Heart right ventricle (tissue), 16 donors: ENCODE data around the gene ERI3. TPM values are rescaled to one million over a fixed set of nuclear protein-coding genes. Genes with fewer than 3 reads are reported as not detected.

ENCODE experiments used
- ATAC-seq, 8 donors: fragments of 200-7000 bp; cut with Tn5 transposase; one replicate each; pipeline ENCODE4 v1.9.1; 2020; ENCODE audit warnings: mild to moderate bottlenecking in 8 of 8, moderate library complexity in 8 of 8, moderate number of reproducible peaks in 1 of 8
- DNase-seq, 2 donors: peaks; one replicate each; pipeline ENCODE4 v3.0.0-alpha.2; 2020
- H3K27ac ChIP-seq, 10 donors: fragments of 200-600 bp; sonication (generic) in 2 of 10; one replicate each; pipeline versions ENCODE4 v1.5.0 to v1.8.0; 2020 to 2022; ENCODE audit warnings: mild to moderate bottlenecking in 3 of 10
- H3K27me3 ChIP-seq, 7 donors: fragments of 200-600 bp; one replicate each; pipeline ENCODE4 v1.8.0; 2021 to 2022; ENCODE audit warnings: mild to moderate bottlenecking in 2 of 7
- H3K36me3 ChIP-seq, 9 donors: fragments of 200-600 bp; sonication (generic) in 1 of 9; one replicate each; pipeline versions ENCODE4 v1.5.0 to v1.8.0; 2020 to 2022; ENCODE audit warnings: mild to moderate bottlenecking in 2 of 9
- H3K4me1 ChIP-seq, 9 donors: fragments of 200-600 bp; sonication (generic) in 1 of 9; one replicate each; pipeline versions ENCODE4 v1.5.0 to v1.8.0; 2020 to 2022; ENCODE audit warnings: mild to moderate bottlenecking in 4 of 9
- H3K4me3 ChIP-seq, 10 donors: fragments of 200-600 bp; sonication (generic) in 2 of 10; one replicate each; pipeline versions ENCODE4 v1.5.0 to v1.8.0; 2020 to 2022; ENCODE audit warnings: mild to moderate bottlenecking in 7 of 10, moderate library complexity in 2 of 10
- H3K9me3 ChIP-seq, 11 donors: fragments of 200-600 bp in 10 of 11; sonication (generic) in 2 of 11; one replicate each; pipeline versions ENCODE4 v1.5.0 to v1.8.0; 2013 to 2022; ENCODE audit warnings: mild to moderate bottlenecking in 2 of 11, control low read depth in 1 of 11, moderate library complexity in 1 of 11
- WGBS, 2 donors: extraction: QIAGEN DNeasy Blood & Tissue Kit; methylation state at CpG; one replicate each; pipeline ENCODE4 v1.1.7; 2013; ENCODE audit warnings: inconsistent platforms in 1 of 2; 5-methylcytosine and 5-hydroxymethylcytosine counted together
- intact Hi-C, 10 donors: fragments of 100-400 bp; cut with DNase I; formaldehyde crosslinking; loops; one replicate each; pipeline versions ENCODE4 v1.11.1 to v1.14.2; 2022
- polyA plus RNA-seq, 2 donors: library from polyadenylated mRNA; stranded (reverse); fragments of 200-250 nt; gene quantifications; one replicate each; pipeline ENCODE4 v1.2.3, GENCODE V29; 2013
- total RNA-seq, 10 donors: library from RNA; stranded (reverse); fragmentation: NEBNext Ultra II Directional in 3 of 10; extraction: Animal tissue kit (Norgen Biotek cat#: 25700) in 3 of 10; gene quantifications; one replicate each; pipeline versions ENCODE4 v1.2.1 to v1.2.4, GENCODE V29; 2021 to 2023
- TF ChIP-seq, protein P1 (sequence below), 9 donors: fragments of 200-600 bp; sonication (generic) in 2 of 9; IDR thresholded peaks; one replicate each; pipeline versions ENCODE4 v1.5.0 to v1.8.0; 2021 to 2022; ENCODE audit warnings: antibody characterized with exemption in 9 of 9, mild to moderate bottlenecking in 5 of 9, moderate library complexity in 1 of 9
- donor health status: Arrhythmogenic right ventricular cardiomyopathy.
- donor health status: ischemic (EF 13 %, LVEDD 7.1; RV severe dilation, severe dysfunction).
- donor health status: healthy with polysubstance abuse.
- donor health status: DM: no; HTN: yes; CAD: no.
- donor health status: DM: no; HTN: no; CAD: no.
- donor health status: ischemic (EF 25% LVEDD 6.9; RV normal size, moderate dysfunction).
- donor health status: ischemic (EF 25% LVEDD 5.7; RV mildly dilated, moderate dysfunction).
- donor health status: healthy.
- donor health status: DM: yes; HTN: yes; CAD: no.
- donor health status: Ischemic cardiomyopathy.
- donor health status: ischemic (EF 35%, LVEDD 5.7; RV mildly dilated, moderate dysfunction).
- donor health status: nonischemic (EF 11% LVEDD 7.7; RV severe dilation, severe dysfunction).
- donor health status: DM: yes; HTN: yes; CAD: no.
- donor health status: PGD.
- donor health status: ischemic (EF 29% LVEDD 5.4; RV normal size, mild dysfunction).
- donor health status: nonischemic (EF 23%, LVEDD 6.1; RV moderate dilation, normal function).

Gene ERI3
- total and polyA plus RNA-seq, 12 donors, result 28.1 to 68.4 (median 47.9) TPM

DNA sequence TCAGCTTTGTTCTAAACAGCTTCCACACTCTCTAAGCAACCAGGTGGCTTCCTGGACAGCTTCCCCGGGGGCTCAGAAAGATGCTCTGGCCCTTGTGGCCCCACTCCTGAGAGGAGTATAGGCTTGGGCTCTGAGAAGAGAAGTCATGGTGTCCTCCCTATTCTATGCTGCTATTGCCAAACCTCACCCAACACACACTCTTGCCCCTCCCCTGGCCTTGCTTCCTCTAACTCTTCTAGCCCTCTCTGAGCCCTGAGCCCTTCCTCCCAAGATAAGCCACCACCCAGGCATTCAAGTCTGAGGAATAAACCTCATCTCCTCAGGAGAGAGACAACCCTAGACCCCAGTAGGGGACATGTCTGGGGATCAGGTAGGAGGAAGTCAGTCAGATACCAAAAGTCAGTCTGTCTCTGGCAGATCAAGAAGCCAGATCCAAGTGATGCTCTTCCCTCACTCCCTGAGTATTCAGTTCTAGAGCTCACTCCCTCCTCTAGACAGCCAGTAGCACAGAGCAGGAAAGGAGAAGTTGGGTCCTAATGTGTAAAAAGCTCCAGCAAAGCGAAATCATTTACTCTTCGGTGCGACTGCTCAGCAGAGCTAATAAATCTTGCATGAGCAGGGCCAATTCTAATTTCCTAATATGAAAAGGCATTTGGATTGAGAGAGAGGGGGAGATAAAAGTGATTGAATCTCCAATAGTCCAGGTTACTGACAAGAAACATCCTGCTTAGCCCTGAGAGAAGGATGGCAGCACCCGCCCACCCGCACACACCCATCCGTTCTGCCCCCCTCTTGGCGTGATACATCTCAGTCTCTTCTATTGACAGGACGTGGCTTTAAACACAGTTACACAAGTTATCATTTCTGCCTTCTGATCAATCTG lies 91.2 kb downstream of the ERI3 start:
- DNase-seq (no peak), ATAC-seq (no peak)
- peaks cover 0 to 4% (median 0%) of the 10 kb centered on the region in 9 donors for H3K36me3 ChIP-seq
- H3K9me3 ChIP-seq, result no peaks in the 10 kb centered on the region
- H3K4me3 ChIP-seq, result no peak overlapping the region
- intact Hi-C loops, result no loop called here
- TF ChIP-seq, protein P1, sequence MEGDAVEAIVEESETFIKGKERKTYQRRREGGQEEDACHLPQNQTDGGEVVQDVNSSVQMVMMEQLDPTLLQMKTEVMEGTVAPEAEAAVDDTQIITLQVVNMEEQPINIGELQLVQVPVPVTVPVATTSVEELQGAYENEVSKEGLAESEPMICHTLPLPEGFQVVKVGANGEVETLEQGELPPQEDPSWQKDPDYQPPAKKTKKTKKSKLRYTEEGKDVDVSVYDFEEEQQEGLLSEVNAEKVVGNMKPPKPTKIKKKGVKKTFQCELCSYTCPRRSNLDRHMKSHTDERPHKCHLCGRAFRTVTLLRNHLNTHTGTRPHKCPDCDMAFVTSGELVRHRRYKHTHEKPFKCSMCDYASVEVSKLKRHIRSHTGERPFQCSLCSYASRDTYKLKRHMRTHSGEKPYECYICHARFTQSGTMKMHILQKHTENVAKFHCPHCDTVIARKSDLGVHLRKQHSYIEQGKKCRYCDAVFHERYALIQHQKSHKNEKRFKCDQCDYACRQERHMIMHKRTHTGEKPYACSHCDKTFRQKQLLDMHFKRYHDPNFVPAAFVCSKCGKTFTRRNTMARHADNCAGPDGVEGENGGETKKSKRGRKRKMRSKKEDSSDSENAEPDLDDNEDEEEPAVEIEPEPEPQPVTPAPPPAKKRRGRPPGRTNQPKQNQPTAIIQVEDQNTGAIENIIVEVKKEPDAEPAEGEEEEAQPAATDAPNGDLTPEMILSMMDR (IDR thresholded peaks at IDR 0.05), result no peak
- peaks cover 0 to 49% (median 0%) of the 10 kb centered on the region in 9 donors for H3K4me1 ChIP-seq
- peak overlapping the region in 1 of 10 donors; percentile 34 for H3K27ac ChIP-seq
- WGBS, 2 donors, result 92 to 95% methylated on average over 9 of the region's 9 CpGs
- no peaks in the 10 kb centered on the region for H3K27me3 ChIP-seq

- DNase-seq (no peak), ATAC-seq (peak in 3 of 8 donors; percentile 21 to 53 (median 31))
- intact Hi-C loops, result no loop called here
- H3K36me3 ChIP-seq, result peaks cover 0 to 4% (median 0%) of the 10 kb centered on the region in 9 donors
- TF ChIP-seq, protein P1 (IDR thresholded peaks at IDR 0.05), result no peak
- no peaks in the 10 kb centered on the region for H3K9me3 ChIP-seq
- H3K27ac ChIP-seq, result peak overlapping the region in 1 of 10 donors; percentile 34
- no peak overlapping the region for H3K4me3 ChIP-seq
- 77 to 78% methylated on average over 4 of the region's 4 CpGs for WGBS, 2 donors
- H3K4me1 ChIP-seq, result peaks cover 0 to 49% (median 0%) of the 10 kb centered on the region in 9 donors
- no peaks in the 10 kb centered on the region for H3K27me3 ChIP-seq
Observed at GRCh38 chr1:44262816-44263567, 92.1 kb downstream of the ERI3 start.

DNA sequence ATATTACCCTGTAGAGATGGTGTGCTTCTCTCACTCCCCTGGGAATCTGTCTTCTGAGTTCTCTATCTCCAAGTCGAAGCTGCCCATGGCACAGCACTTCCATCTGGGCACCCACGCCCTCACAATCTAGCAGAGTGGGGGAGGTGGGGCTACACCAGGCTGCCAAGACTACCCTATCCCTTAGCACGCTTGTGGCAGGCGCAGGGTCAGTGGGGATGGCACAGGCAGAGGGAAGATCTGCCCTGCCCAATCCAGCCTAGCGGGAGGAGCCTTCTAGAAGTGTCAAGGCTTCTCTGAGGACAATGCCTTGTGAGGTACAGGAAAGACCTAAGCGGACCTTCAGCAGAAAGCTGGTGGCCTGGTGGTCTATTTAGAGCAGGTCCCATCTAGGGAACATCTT lies 92.6 kb downstream of the ERI3 start:
- Histone ChIP-seq H3K27ac (no peak overlapping the region), H3K4me3 (no peak overlapping the region), H3K36me3 (peaks cover 0 to 5% (median 0%) of the 10 kb centered on the region in 9 donors), H3K27me3 (no peaks in the 10 kb centered on the region), H3K9me3 (no peaks in the 10 kb centered on the region), H3K4me1 (peaks cover 0 to 49% (median 0%) of the 10 kb centered on the region in 9 donors)
- intact Hi-C loops, result no loop called here
- TF ChIP-seq, protein P1 (IDR thresholded peaks at IDR 0.05), result no peak
- DNase-seq (no peak), ATAC-seq (no peak)
- WGBS, 2 donors, result 92 to 94% methylated on average over 6 of the region's 6 CpGs

- H3K9me3 ChIP-seq, result no peaks in the 10 kb centered on the region
- no peak overlapping the region for H3K4me3 ChIP-seq
- no peak overlapping the region for H3K27ac ChIP-seq
- H3K4me1 ChIP-seq, result peaks cover 0 to 49% (median 0%) of the 10 kb centered on the region in 9 donors
- TF ChIP-seq, protein P1 (IDR thresholded peaks at IDR 0.05), result no peak
- DNase-seq, result no peak
- no peaks in the 10 kb centered on the region for H3K27me3 ChIP-seq
- intact Hi-C loops, result no loop called here
- peaks cover 0 to 8% (median 0%) of the 10 kb centered on the region in 9 donors for H3K36me3 ChIP-seq
- 75 to 76% methylated on average over 5 of the region's 5 CpGs for WGBS, 2 donors
- ATAC-seq, result no peak
Observed at GRCh38 chr1:44261962-44262361, 93.1 kb downstream of the ERI3 start.
